H1 (cell line): Measurements from ENCODE around the gene RGS3. TPM values are rescaled to one million over a fixed set of nuclear protein-coding genes. Genes with fewer than 3 reads are reported as not detected.

ENCODE experiments used
- CTCF ChIA-PET: fragments of 300-600 bp; sonication (Branson Sonifier 250); formaldehyde crosslinking; loops from one replicate; lab custom pipeline; 2021; ENCODE audit not compliant: partially characterized antibody; lab: Charles Lee
- POLR2A ChIA-PET: fragments of 300-600 bp; sonication (Branson Sonifier 250); formaldehyde crosslinking; loops from one replicate; lab custom pipeline; 2021; ENCODE audit warnings: inconsistent platforms; ENCODE audit not compliant: partially characterized antibody; lab: Charles Lee
- DNase-seq, 2 experiments: peaks; one replicate each; pipeline versions ENCODE4 v3.0.0 to v3.0.0-alpha.2; 2010 to 2022; ENCODE audit warnings: low spot score in 2 of 2, low read depth in 1 of 2, mixed read lengths in 1 of 2
- FAIRE-seq: peaks from 2 replicates; lab custom pipeline; 2011; peaks lifted over from hg19 to GRCh38; lab: Jason Lieb, UNC
- H2AFZ ChIP-seq: 2 replicates; pipeline ENCODE4 v1.8.1; 2012; ENCODE audit warnings: low read length, inconsistent platforms
- H2AK5ac ChIP-seq: 2 replicates; pipeline ENCODE4 v1.6.1; 2013; ENCODE audit warnings: low read depth, low read length
- H2BK120ac ChIP-seq: replicated peaks from 2 replicates; pipeline ENCODE3; 2013; ENCODE audit warnings: low read depth, low read length, inconsistent platforms
- H2BK12ac ChIP-seq: 2 replicates; pipeline ENCODE4 v1.6.1; 2013; ENCODE audit warnings: low read depth, low read length
- H2BK15ac ChIP-seq: 2 replicates; pipeline ENCODE4 v1.6.1; 2013; ENCODE audit warnings: low read length
- H2BK20ac ChIP-seq: 2 replicates; pipeline ENCODE4 v1.6.1; 2013; ENCODE audit warnings: low read length
- H2BK5ac ChIP-seq: 2 replicates; pipeline ENCODE4 v1.6.1; 2013; ENCODE audit warnings: low read depth, low read length
- H3K14ac ChIP-seq: 2 replicates; pipeline ENCODE4 v1.6.1; 2013; ENCODE audit warnings: inconsistent platforms; ENCODE audit not compliant: insufficient read length
- H3K18ac ChIP-seq: 2 replicates; pipeline ENCODE4 v1.6.1; 2013; ENCODE audit warnings: low read length; ENCODE audit errors: extremely low read depth
- H3K23ac ChIP-seq: 2 replicates; pipeline ENCODE4 v1.6.1; 2013; ENCODE audit warnings: inconsistent platforms; ENCODE audit not compliant: insufficient read length
- H3K23me2 ChIP-seq: 2 replicates; pipeline ENCODE4 v1.6.1; 2013; ENCODE audit warnings: low read depth, low read length
- H3K27ac ChIP-seq: 2 replicates; pipeline ENCODE4 v1.6.1; 2011; ENCODE audit warnings: low read depth, low read length, inconsistent platforms
- H3K27me3 ChIP-seq, 4 experiments: replicated peaks in 1 of 4; 1 replicate in 1 of 4; 2 replicates in 3 of 4; pipeline versions ENCODE4 v1.6.1 to v1.8.1; 2011 to 2013; ENCODE audit warnings: low read length in 3 of 4, mild to moderate bottlenecking in 3 of 4, inconsistent platforms in 2 of 4, mixed read lengths in 2 of 4, moderate library complexity in 1 of 4; ENCODE audit not compliant: control insufficient read depth in 3 of 4, insufficient read depth in 3 of 4; ENCODE audit errors: extremely low read depth in 1 of 4
- H3K36me3 ChIP-seq, 4 experiments: 2 replicates each; pipeline versions ENCODE4 v1.6.1 to v1.8.1; 2011 to 2013; ENCODE audit warnings: mild to moderate bottlenecking in 4 of 4, low read length in 3 of 4, moderate library complexity in 2 of 4, control low read depth in 1 of 4, inconsistent platforms in 1 of 4; ENCODE audit not compliant: insufficient read depth in 4 of 4, control insufficient read depth in 2 of 4
- H3K4ac ChIP-seq: replicated peaks from 2 replicates; pipeline ENCODE3; 2013; ENCODE audit warnings: low read length, low read depth, mixed read lengths, inconsistent platforms; ENCODE audit not compliant: insufficient read length
- H3K4me1 ChIP-seq, 4 experiments: replicated peaks in 1 of 4; 1 replicate in 1 of 4; 2 replicates in 3 of 4; pipeline versions ENCODE4 v1.6.1 to v1.8.1; 2011 to 2013; ENCODE audit warnings: low read length in 3 of 4, inconsistent platforms in 2 of 4, mixed read lengths in 1 of 4; ENCODE audit not compliant: insufficient read depth in 4 of 4, control insufficient read depth in 3 of 4
- H3K4me2 ChIP-seq, 2 experiments: 2 replicates each; pipeline versions ENCODE4 v1.6.1 to v1.8.1; 2011 to 2013; ENCODE audit warnings: low read depth in 2 of 2, low read length in 2 of 2, control low read depth in 1 of 2, inconsistent platforms in 1 of 2, mild to moderate bottlenecking in 1 of 2; ENCODE audit not compliant: insufficient read depth in 1 of 2
- H3K4me3 ChIP-seq, 4 experiments: fragments of 200-600, 300-600 bp in 1 of 4; sonication (generic), shearing (Covaris generic), sonication (Bioruptor Twin) in 1 of 4; 2 replicates each; pipeline versions ENCODE4 v1.5.1 to v1.8.1; 2011 to 2016; ENCODE audit warnings: low read length in 4 of 4, low read depth in 3 of 4, control low read depth in 2 of 4, inconsistent platforms in 2 of 4, mild to moderate bottlenecking in 2 of 4, mixed read lengths in 1 of 4, moderate library complexity in 1 of 4; ENCODE audit not compliant: insufficient read depth in 2 of 4; ENCODE audit errors: extremely low read depth in 1 of 4
- H3K56ac ChIP-seq: replicated peaks from 2 replicates; pipeline ENCODE3; 2013; ENCODE audit warnings: low read depth, mild to moderate bottlenecking, mixed read lengths, low read length, inconsistent platforms; ENCODE audit not compliant: insufficient read length
- H3K79me1 ChIP-seq: 2 replicates; pipeline ENCODE4 v1.6.1; 2013; ENCODE audit warnings: low read depth, low read length, control low read depth
- H3K79me2 ChIP-seq, 2 experiments: 2 replicates each; pipeline versions ENCODE4 v1.6.1 to v1.8.1; 2012 to 2013; ENCODE audit warnings: low read length in 2 of 2, mild to moderate bottlenecking in 2 of 2, inconsistent platforms in 1 of 2; ENCODE audit not compliant: insufficient read depth in 2 of 2, control insufficient read depth in 1 of 2
- H3K9ac ChIP-seq, 4 experiments: replicated peaks in 1 of 4; 1 replicate in 1 of 4; 2 replicates in 3 of 4; pipeline versions ENCODE4 v1.6.1 to v1.8.1; 2011 to 2013; ENCODE audit warnings: low read depth in 3 of 4, low read length in 3 of 4, control low read depth in 2 of 4, mild to moderate bottlenecking in 2 of 4, moderate library complexity in 2 of 4, inconsistent platforms in 1 of 4; ENCODE audit errors: extremely low read depth in 1 of 4
- H3K9me3 ChIP-seq, 2 experiments: 2 replicates each; pipeline versions ENCODE4 v1.6.1 to v1.8.1; 2012 to 2013; ENCODE audit warnings: mild to moderate bottlenecking in 2 of 2, moderate library complexity in 2 of 2, control low read depth in 1 of 2, inconsistent platforms in 1 of 2, low read depth in 1 of 2, low read length in 1 of 2, mixed read lengths in 1 of 2; ENCODE audit not compliant: insufficient read depth in 2 of 2
- H4K20me1 ChIP-seq, 2 experiments: replicated peaks in 1 of 2; 2 replicates each; pipeline versions ENCODE3 to v1.8.1; 2011 to 2013; ENCODE audit warnings: inconsistent platforms in 2 of 2, low read length in 2 of 2, mild to moderate bottlenecking in 1 of 2; ENCODE audit not compliant: insufficient read depth in 2 of 2, control insufficient read depth in 1 of 2
- H4K5ac ChIP-seq: 2 replicates; pipeline ENCODE4 v1.6.1; 2013; ENCODE audit warnings: low read length, low read depth, mixed read lengths, inconsistent platforms; ENCODE audit not compliant: insufficient read length
- H4K8ac ChIP-seq: 2 replicates; pipeline ENCODE4 v1.8.0; 2013; ENCODE audit warnings: mild to moderate bottlenecking, moderate library complexity, low read length, inconsistent platforms; ENCODE audit not compliant: insufficient read depth; ENCODE audit errors: extremely low read depth
- H4K91ac ChIP-seq: replicated peaks from 2 replicates; pipeline ENCODE3; 2013; ENCODE audit warnings: low read length, mixed read lengths, inconsistent platforms; ENCODE audit not compliant: insufficient read length
- BRCA1 ChIP-seq: IDR thresholded peaks from 2 replicates; pipeline ENCODE4 v1.6.1; 2012; ENCODE audit warnings: low read depth, low read length, improper control_type of control experiment
- CBX8 ChIP-seq: fragments of 300-800, 300-1000 bp; sonication (generic); IDR thresholded peaks from 2 replicates; pipeline ENCODE4 v1.7.1; 2016; ENCODE audit warnings: low read depth, low read length, borderline replicate concordance
- CEBPB ChIP-seq: IDR thresholded peaks from 2 replicates; pipeline ENCODE4 v1.6.1; 2012; ENCODE audit warnings: low read depth, low read length
- CHD2 ChIP-seq: IDR thresholded peaks from 2 replicates; pipeline ENCODE4 v1.6.1; 2012; ENCODE audit warnings: low read length, improper control_type of control experiment
- EP300 ChIP-seq, 2 experiments: IDR thresholded peaks; 1 replicate in 1 of 2; 2 replicates in 1 of 2; pipeline ENCODE4 v1.6.1; 2011 to 2012; ENCODE audit warnings: low read depth in 2 of 2, low read length in 2 of 2, mild to moderate bottlenecking in 2 of 2, borderline replicate concordance in 1 of 2, inconsistent platforms in 1 of 2, moderate library complexity in 1 of 2
- FOSL1 ChIP-seq: IDR thresholded peaks from 2 replicates; pipeline ENCODE4 v1.6.1; 2011; ENCODE audit warnings: mild to moderate bottlenecking, low read depth, low read length, moderate library complexity; ENCODE audit not compliant: insufficient read depth
- HDAC2 ChIP-seq, 2 experiments: fragments of 300-600 bp in 1 of 2; sonication (generic) in 1 of 2; IDR thresholded peaks; 2 replicates each; pipeline ENCODE4 v1.6.1; 2011 to 2012; ENCODE audit warnings: low read depth in 2 of 2, low read length in 2 of 2, mild to moderate bottlenecking in 2 of 2, moderate library complexity in 2 of 2, borderline replicate concordance in 1 of 2, inconsistent platforms in 1 of 2
- KDM5A ChIP-seq: fragments of 200-600 bp; IDR thresholded peaks from 2 replicates; pipeline ENCODE4 v1.7.1; 2012; ENCODE audit warnings: mild to moderate bottlenecking, low read length, inconsistent platforms, mixed read lengths
- NRF1 ChIP-seq: IDR thresholded peaks from 2 replicates; pipeline ENCODE4 v1.6.1; 2011; ENCODE audit warnings: mild to moderate bottlenecking, low read depth, low read length, improper control_type of control experiment
- RBBP5 ChIP-seq: IDR thresholded peaks from 2 replicates; pipeline ENCODE4 v1.7.1; 2012; ENCODE audit warnings: low read depth, mild to moderate bottlenecking, inconsistent platforms, low read length, moderate library complexity, borderline replicate concordance
- RNF2 ChIP-seq: fragments of 200-900, 300-1000 bp; sonication (generic); IDR thresholded peaks from 2 replicates; pipeline ENCODE4 v1.7.1; 2016; ENCODE audit warnings: borderline replicate concordance, low read depth, mild to moderate bottlenecking, antibody characterized with exemption, low read length; ENCODE audit not compliant: poor library complexity, severe bottlenecking; ENCODE audit errors: missing control alignments
- TBP ChIP-seq: IDR thresholded peaks from 2 replicates; pipeline ENCODE4 v1.6.1; 2011; ENCODE audit warnings: low read depth, low read length, improper control_type of control experiment
- WGBS, 2 experiments: shearing (Covaris generic) in 1 of 2; methylation state at CpG; one replicate each; pipeline versions ENCODE4 v1.1.6 to v1.1.7; 2013 to 2015; ENCODE audit warnings: low lambda C conversion rate in 2 of 2, mixed read lengths in 2 of 2, inconsistent platforms in 1 of 2, low coverage in 1 of 2, missing lambda C conversion rate in 1 of 2; ENCODE audit not compliant: insufficient replicate concordance in 2 of 2, insufficient coverage in 1 of 2, insufficient read length in 1 of 2; ENCODE audit errors: extremely low coverage in 1 of 2, missing lambda C conversion rate in 1 of 2; 5-methylcytosine and 5-hydroxymethylcytosine counted together
- polyA plus RNA-seq, 7 experiments: library from polyadenylated mRNA; depleted of rRNA in 3 of 7; stranded (reverse) in 5 of 7; unstranded in 2 of 7; fragments of >200 nt in 5 of 7; fragments of 200-250 nt in 2 of 7; gene quantifications; 1 replicate in 5 of 7; 2 replicates in 1 of 7; 4 replicates in 1 of 7; pipeline versions ENCODE4 v1.2.1 to v1.2.3, GENCODE V29; 2011 to 2013; ENCODE audit warnings: missing spikeins in 2 of 7, mixed read lengths in 2 of 7
- total RNA-seq: library from RNA; stranded (reverse); fragmentation: NEBNext Ultra II Directional; extraction: Animal tissue kit (Norgen Biotek cat#: 25700); gene quantifications from 2 replicates; pipeline ENCODE4 v1.2.1, GENCODE V29; 2021

Gene RGS3
- total and polyA plus RNA-seq, 2 of the 8 experiments (the other 6 are each of a cell fraction or from before 2014, with no cell fraction given), result 12.6 to 18.2 TPM

GRCh38 chr9:113499153-113499875 lies 35.8 kb downstream of the RGS3 start:
- no peak overlapping the region for H3K27ac ChIP-seq
- no peak overlapping the region for H4K5ac ChIP-seq
- no peaks in the 10 kb centered on the region for H3K9me3 ChIP-seq
- WGBS, 2 experiments, result 94 to 100% methylated on average over 3 to 9 of the region's 10 CpGs
- no peak overlapping the region for H3K4me2 ChIP-seq
- DNase-seq, result no peak
- H2BK5ac ChIP-seq, result no peak overlapping the region
- peaks cover 7 to 21% (median 12%) of the 10 kb centered on the region in 4 experiments for H3K4me1 ChIP-seq
- no peak for FAIRE-seq
- H3K23me2 ChIP-seq, result no peaks in the 10 kb centered on the region
- no peak overlapping the region for H3K56ac ChIP-seq
- POLR2A ChIA-PET, result interaction anchor here (1.2 to 1.6 kb wide), 4 partner anchors 8 to 95 kb away, joined by 3 read pairs; no protein-coding TSS in a partner anchor
- H2BK15ac ChIP-seq, result peak overlapping the region; percentile 88; the same call in 1 of the 2 replicates
- CTCF ChIA-PET, result interaction anchor here (1.1 to 2.5 kb wide), 7 partner anchors 9 to 156 kb away, joined by 3 to 6 read pairs (median 4); no protein-coding TSS in a partner anchor
- no peaks in the 10 kb centered on the region for H3K79me1 ChIP-seq
- H3K27me3 ChIP-seq, result no peaks in the 10 kb centered on the region; a peak in 2 of 7 replicates
- H3K14ac ChIP-seq, result no peak overlapping the region
- H2BK120ac ChIP-seq, result no peak overlapping the region
- H3K9ac ChIP-seq, result no peak overlapping the region
- no peak overlapping the region for H2BK20ac ChIP-seq
- no peak overlapping the region for H4K8ac ChIP-seq
- H2BK12ac ChIP-seq, result peak overlapping the region; percentile 87
- no peak overlapping the region for H3K4ac ChIP-seq
- H3K23ac ChIP-seq, result no peak overlapping the region
- H3K36me3 ChIP-seq, result no peaks in the 10 kb centered on the region
- H2AFZ ChIP-seq, result no peak overlapping the region
- H3K79me2 ChIP-seq, result no peaks in the 10 kb centered on the region
- peak overlapping the region; percentile 48 for H4K91ac ChIP-seq
- no peak overlapping the region for H3K18ac ChIP-seq
- H2AK5ac ChIP-seq, result peak overlapping the region; percentile 53; the same call in 1 of the 2 replicates
- no peak overlapping the region for H3K4me3 ChIP-seq
- no peaks in the 10 kb centered on the region for H4K20me1 ChIP-seq
- no peak for TF ChIP-seq TBP
- no peak for TF ChIP-seq BRCA1
- TF ChIP-seq NRF1, result no peak
- TF ChIP-seq FOSL1, result no peak
- TF ChIP-seq RNF2, result no peak
- TF ChIP-seq CBX8, result no peak
- TF ChIP-seq CHD2, result no peak
- TF ChIP-seq RBBP5, result no peak
- no peak for TF ChIP-seq CEBPB
- no peak for TF ChIP-seq KDM5A
- no peak for TF ChIP-seq HDAC2 (IDR thresholded peaks at IDR 0.05; ENCODE audit: borderline replicate concordance in 1 of 2, low read depth in 2 of 2, low read length in 2 of 2)
- TF ChIP-seq EP300 (IDR thresholded peaks at IDR 0.05; ENCODE audit: borderline replicate concordance in 1 of 2, low read depth in 2 of 2, low read length in 2 of 2), result no peak
